PC-9 (cell line): ENCODE results near the gene PIP5K1B.

Experiments
- EZH2 ChIP-seq: fragments of 200-600 bp; sonication (generic); IDR thresholded peaks from 2 replicates; pipeline ENCODE4 v1.8.0; 2017; ENCODE audit warnings: antibody characterized with exemption, low read depth
- TF ChIP-seq, protein P1 (sequence below): fragments of 200-600 bp; sonication (generic); conservative IDR thresholded peaks from 2 replicates; pipeline ENCODE4 v1.6.1; 2017; ENCODE audit warnings: mixed run types, antibody characterized with exemption, mild to moderate bottlenecking, moderate library complexity

GRCh38 chr9:68860419-68860818 lies 155.4 kb downstream of the PIP5K1B start:
- TF ChIP-seq, protein P1, sequence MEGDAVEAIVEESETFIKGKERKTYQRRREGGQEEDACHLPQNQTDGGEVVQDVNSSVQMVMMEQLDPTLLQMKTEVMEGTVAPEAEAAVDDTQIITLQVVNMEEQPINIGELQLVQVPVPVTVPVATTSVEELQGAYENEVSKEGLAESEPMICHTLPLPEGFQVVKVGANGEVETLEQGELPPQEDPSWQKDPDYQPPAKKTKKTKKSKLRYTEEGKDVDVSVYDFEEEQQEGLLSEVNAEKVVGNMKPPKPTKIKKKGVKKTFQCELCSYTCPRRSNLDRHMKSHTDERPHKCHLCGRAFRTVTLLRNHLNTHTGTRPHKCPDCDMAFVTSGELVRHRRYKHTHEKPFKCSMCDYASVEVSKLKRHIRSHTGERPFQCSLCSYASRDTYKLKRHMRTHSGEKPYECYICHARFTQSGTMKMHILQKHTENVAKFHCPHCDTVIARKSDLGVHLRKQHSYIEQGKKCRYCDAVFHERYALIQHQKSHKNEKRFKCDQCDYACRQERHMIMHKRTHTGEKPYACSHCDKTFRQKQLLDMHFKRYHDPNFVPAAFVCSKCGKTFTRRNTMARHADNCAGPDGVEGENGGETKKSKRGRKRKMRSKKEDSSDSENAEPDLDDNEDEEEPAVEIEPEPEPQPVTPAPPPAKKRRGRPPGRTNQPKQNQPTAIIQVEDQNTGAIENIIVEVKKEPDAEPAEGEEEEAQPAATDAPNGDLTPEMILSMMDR, result no peak
- TF ChIP-seq EZH2, result 0 out of 2 replicates have a peak, but pooled peaks have one; percentile 72
